ENCODE results near the gene PALLD.
A peak's percentile ranks its signal among the peaks of the same experiment; 100 is the strongest.
"Not testable (repeated sequence)": the region's sequence is repeated elsewhere in the genome, so short reads cannot be mapped to it uniquely, and the experiment has no call there.

The PALLD gene

GRCh38 chr4:168710353-168710946, 213.6 kb downstream of the PALLD start:
- DNase-seq (ENCODE audit: low spot score) = peak; percentile 27

DNA sequence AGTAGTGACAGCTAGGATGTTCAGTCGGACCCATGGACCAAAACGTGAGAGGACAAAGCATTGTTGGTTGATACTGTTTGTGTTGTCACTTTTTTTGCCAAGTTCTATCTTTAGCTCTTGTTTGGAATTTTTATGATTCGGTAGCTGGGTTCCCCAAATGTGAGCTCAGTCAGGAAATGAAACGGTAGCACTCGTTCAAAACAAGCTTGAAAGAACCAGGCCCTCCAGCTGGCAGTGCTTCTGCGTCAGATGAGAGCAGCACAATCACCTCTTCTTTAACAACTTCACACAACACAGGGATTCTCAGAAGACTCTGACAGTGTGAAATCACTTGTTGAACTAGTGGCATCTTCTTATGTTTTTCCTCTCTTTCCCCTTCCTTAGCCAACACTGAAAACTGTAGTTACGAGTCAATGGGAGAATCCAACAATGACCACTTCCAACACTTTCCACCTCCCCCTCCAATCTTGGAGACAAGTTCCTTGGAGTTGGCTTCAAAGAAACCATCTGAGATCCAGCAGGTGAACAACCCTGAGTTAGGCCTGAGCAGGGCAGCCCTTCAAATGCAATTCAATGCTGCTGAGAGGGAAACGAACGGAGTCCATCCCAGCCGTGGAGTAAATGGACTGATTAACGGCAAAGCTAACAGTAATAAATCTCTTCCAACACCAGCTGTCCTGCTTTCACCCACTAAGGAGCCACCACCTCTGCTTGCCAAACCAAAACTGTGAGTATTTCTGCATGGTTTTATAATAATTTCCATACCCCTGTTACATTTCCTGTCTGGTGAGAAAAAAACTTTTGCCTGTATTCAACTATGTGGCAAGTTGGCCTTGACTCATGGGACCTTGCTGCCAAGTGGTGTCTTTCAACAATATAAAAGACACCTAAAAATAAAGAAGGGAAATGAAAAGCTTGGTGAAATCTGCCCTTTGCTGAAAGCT, 214.6 kb downstream of the PALLD start:
- no peak for DNase-seq (ENCODE audit: low spot score)

- no peak for DNase-seq (ENCODE audit: low spot score)
These were observed 215.6 kb downstream of the PALLD start for GRCh38 chr4:168712316-168712890.

DNA sequence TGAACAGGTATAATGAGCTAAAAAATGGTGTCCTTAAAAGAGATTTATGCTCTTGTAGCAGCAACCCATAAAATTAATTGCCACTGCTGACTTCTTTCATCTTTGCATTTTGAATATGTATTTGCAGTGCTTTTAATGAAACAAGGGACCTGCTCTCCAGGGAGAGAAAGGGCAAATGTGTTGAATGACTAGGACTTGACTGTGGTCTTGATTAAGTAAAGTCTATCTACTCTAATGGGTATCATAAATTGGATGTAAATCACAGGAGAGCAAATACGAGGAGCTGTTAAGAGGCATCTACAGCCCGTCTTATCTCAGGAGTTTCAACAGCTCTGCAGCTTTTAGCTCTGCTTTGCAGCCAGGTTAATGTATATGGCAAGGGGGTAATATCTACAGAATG, 216.4 kb downstream of the PALLD start:
- no peak for DNase-seq (ENCODE audit: low spot score)

- no peak for DNase-seq (ENCODE audit: low spot score)
These were observed 219.0 kb downstream of the PALLD start for GRCh38 chr4:168715896-168716295.

GRCh38 chr4:168716406-168717129, 219.7 kb downstream of the PALLD start:
- DNase-seq (ENCODE audit: low spot score) = no peak

GRCh38 chr4:168717847-168718246, 221.0 kb downstream of the PALLD start:
- DNase-seq (ENCODE audit: low spot score) = no peak

DNA sequence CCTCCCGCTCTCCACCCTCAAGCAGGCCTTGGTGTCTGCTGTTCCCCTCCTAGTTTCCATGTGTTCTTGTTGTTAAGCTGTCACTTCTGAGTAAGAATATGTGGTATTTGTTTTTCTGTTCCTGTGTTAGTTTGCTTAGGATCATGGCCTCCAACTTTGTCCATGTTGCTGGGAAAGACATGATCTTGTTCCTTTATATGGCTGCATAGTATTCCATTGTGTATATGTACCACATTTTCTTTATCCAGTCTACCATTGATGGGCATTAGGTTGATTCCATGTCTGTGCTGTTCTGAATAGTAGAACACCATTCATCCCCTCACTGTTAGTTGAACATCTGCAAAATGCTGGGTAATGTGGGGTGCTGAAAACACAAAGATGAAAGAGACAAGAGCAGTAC, 222.9 kb downstream of the PALLD start:
- no peak for DNase-seq (ENCODE audit: low spot score)

DNA sequence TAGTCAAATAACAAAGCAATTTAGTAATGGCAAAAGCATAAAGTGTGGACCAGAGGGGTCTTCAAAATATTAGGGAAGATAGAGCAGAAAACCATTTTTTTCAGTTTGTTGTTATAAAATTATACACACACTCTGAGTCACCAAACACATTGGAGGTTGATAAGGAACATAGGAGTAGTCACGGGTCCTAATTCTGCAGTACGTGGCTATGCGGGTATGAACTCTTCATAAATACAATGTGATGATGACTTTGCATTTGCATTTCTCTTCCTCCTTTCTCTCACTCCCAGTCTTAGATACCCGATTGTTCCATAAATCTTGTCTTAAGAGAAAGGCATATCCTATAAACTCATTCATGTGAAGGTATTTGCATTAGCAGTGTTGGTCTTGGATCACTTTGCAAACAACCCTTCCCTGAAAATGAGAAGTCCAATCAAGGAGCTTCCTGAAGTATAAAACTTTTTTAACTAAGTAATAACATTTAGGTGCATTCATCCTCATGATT, 223.6 kb downstream of the PALLD start:
- DNase-seq (ENCODE audit: low spot score) = no peak

DNA sequence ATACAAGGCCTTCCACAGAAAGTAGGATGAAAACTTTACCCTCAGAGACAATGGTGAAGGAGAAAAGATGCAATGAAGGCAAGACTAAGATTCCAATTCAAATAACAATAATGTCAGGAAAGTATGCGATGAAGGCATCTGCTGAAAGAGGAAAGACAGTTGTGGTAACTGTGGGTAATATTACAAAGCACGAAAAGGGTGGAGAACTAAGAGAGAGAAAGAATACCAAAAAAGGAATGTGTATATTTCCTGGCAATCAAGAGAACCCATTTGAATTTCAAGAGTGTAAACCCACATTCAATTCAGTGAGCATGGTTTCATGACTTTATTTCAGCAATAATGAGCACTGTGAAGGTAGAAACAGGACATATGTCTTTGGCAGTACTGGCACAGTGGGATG, 225.5 kb downstream of the PALLD start:
- DNase-seq (ENCODE audit: low spot score) = no peak

- DNase-seq (ENCODE audit: low spot score) = no peak
These were observed 226.2 kb downstream of the PALLD start for GRCh38 chr4:168723020-168723419.

GRCh38 chr4:168723569-168723968, 226.7 kb downstream of the PALLD start:
- no peak for DNase-seq (ENCODE audit: low spot score)

GRCh38 chr4:168724243-168724642, 227.4 kb downstream of the PALLD start:
- no peak for DNase-seq (ENCODE audit: low spot score)

GRCh38 chr4:168724686-168725411, 228.0 kb downstream of the PALLD start:
- DNase-seq (ENCODE audit: low spot score) = no peak

GRCh38 chr4:168725930-168726329, 229.1 kb downstream of the PALLD start:
- DNase-seq (ENCODE audit: low spot score) = no peak

- DNase-seq (ENCODE audit: low spot score) = not testable (repeated sequence)
These were observed 230.3 kb downstream of the PALLD start for GRCh38 chr4:168727181-168727580.

DNA sequence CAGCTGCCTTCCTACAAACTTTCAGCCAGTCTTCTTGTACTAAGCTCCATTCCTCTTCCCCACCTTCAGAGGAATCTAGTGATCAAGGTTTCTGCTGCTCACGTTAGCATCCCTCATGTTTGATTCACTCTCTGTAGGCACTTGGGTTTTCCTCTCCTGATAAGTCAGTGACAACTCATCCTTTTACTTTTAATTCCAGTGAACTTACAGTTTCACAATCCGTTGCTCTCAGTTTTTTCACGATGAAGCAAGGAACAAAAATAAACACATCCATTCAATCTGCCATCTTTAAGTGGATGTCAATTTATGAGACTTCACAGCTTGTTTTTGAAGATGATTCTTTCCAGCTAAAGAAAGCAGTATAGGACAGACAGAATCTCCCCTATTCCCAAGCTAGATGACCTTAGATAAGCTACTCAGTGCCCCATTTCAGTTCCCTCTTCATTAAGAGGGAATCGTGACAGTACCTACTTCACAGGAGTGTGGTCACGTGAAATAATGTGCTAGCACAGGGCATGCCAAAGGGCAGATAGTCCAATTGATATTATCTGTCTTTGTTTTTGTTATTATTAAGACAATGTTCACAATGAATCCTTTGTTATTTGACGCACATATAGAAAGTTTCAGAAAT, 234.3 kb downstream of the PALLD start:
- no peak for DNase-seq (ENCODE audit: low spot score)

GRCh38 chr4:168731706-168732414, 235.0 kb downstream of the PALLD start:
- no peak for DNase-seq (ENCODE audit: low spot score)

- DNase-seq (ENCODE audit: low spot score) = no peak
These were observed 235.9 kb downstream of the PALLD start for GRCh38 chr4:168732714-168733113.
